ENCODE results near the gene CROCC. TPM values are rescaled to one million over a fixed set of nuclear protein-coding genes. Genes with fewer than 3 reads are reported as not detected.
A peak's percentile ranks its signal among the peaks of the same experiment; 100 is the strongest.

Gene CROCC
- total and polyA plus RNA-seq, 9 of the 15 experiments (the other 6 are each of a cell fraction or from before 2014, with no cell fraction given): 0.17 to 15.4 (median 7.6) TPM

DNA sequence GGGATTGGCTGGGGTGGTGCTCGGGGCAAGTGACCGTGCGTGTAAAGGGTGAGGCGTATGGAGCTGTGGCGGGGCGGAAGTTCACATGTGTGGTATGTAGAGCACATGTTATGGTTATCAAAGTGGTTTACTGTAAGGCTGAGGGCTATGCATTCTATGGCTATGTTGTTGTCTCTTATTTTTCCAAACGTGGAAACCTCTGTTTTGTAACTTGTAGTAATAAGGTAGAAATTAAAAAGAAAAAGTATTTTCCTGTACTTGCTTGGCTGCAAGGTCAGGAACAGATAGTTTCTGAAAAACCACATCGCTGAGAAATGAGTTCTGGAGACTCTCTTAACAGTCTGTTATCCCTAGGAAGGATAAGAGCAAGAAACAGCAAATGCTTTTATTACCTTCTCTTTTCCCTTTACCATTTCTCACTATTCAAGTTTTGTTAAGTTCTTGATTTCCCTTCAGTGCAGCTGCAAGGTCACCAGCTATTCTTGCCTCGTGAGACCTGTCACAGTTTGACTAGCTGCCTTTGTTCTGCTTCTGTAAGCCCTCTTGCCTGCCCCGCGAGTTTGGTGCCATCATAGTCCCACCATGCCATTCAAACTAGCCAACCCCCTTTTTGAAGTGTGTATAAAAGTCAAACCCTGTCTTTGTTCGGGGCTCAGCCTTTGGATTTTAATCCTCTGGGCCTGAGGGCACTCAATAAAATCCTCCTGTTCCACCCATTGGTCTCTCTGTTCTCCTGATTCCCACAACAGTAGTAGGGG, 16.4 kb upstream of the CROCC start (continued):
- TF ChIP-seq PHF8 (IDR thresholded peaks at IDR 0.05; ENCODE audit: borderline replicate concordance, low read length): peak; percentile 28; the same call in 1 of the 2 replicates
- TF ChIP-seq CEBPG (CRISPR knock-in tag; IDR thresholded peaks at IDR 0.05): no peak
- peak in 1 of 2 experiments; percentile 30; a peak in 1 of 4 replicates for TF ChIP-seq CEBPG (tag; conservative IDR thresholded peaks at IDR 0.05 in 1 of 2, IDR thresholded peaks at IDR 0.05 in 1 of 2)
- peak; percentile 38; the same call in 1 of the 2 replicates for TF ChIP-seq BHLHE40 (IDR thresholded peaks at IDR 0.05; ENCODE audit: low read length)
- TF ChIP-seq ZNF224 (CRISPR knock-in tag; IDR thresholded peaks at IDR 0.05): no peak
- peak; percentile 68 for TF ChIP-seq CREB1 (IDR thresholded peaks at IDR 0.05)
- no peak for TF ChIP-seq CREB1 (CRISPR knock-in tag; IDR thresholded peaks at IDR 0.05)
- peak; percentile 99 for TF ChIP-seq ZNF586 (CRISPR knock-in tag; conservative IDR thresholded peaks at IDR 0.05)
- TF ChIP-seq, protein P1, sequence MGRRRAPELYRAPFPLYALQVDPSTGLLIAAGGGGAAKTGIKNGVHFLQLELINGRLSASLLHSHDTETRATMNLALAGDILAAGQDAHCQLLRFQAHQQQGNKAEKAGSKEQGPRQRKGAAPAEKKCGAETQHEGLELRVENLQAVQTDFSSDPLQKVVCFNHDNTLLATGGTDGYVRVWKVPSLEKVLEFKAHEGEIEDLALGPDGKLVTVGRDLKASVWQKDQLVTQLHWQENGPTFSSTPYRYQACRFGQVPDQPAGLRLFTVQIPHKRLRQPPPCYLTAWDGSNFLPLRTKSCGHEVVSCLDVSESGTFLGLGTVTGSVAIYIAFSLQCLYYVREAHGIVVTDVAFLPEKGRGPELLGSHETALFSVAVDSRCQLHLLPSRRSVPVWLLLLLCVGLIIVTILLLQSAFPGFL (CRISPR knock-in tag; IDR thresholded peaks at IDR 0.05): peak; percentile 97; the same call in 1 of the 2 replicates
- no peak for TF ChIP-seq DMBX1 (CRISPR knock-in tag; IDR thresholded peaks at IDR 0.05; ENCODE audit: borderline replicate concordance)
- TF ChIP-seq NCOR1 (IDR thresholded peaks at IDR 0.05): peak; percentile 93
- TF ChIP-seq, protein P2, sequence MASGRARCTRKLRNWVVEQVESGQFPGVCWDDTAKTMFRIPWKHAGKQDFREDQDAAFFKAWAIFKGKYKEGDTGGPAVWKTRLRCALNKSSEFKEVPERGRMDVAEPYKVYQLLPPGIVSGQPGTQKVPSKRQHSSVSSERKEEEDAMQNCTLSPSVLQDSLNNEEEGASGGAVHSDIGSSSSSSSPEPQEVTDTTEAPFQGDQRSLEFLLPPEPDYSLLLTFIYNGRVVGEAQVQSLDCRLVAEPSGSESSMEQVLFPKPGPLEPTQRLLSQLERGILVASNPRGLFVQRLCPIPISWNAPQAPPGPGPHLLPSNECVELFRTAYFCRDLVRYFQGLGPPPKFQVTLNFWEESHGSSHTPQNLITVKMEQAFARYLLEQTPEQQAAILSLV (tag; IDR thresholded peaks at IDR 0.05): 0 out of 2 replicates have a peak, but pooled peaks have one; percentile 51
- TF ChIP-seq L3MBTL2 (IDR thresholded peaks at IDR 0.05): 0 out of 2 replicates have a peak, but pooled peaks have one; percentile 68
- no peak for TF ChIP-seq SP2 (IDR thresholded peaks at IDR 0.05; ENCODE audit: extremely low read depth, low read depth, low read length, poor library complexity, severe bottlenecking)
- TF ChIP-seq, protein P3, sequence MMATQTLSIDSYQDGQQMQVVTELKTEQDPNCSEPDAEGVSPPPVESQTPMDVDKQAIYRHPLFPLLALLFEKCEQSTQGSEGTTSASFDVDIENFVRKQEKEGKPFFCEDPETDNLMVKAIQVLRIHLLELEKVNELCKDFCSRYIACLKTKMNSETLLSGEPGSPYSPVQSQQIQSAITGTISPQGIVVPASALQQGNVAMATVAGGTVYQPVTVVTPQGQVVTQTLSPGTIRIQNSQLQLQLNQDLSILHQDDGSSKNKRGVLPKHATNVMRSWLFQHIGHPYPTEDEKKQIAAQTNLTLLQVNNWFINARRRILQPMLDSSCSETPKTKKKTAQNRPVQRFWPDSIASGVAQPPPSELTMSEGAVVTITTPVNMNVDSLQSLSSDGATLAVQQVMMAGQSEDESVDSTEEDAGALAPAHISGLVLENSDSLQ (IDR thresholded peaks at IDR 0.05): peak; percentile 29; the same call in 1 of the 2 replicates
- TF ChIP-seq ZKSCAN3 (CRISPR knock-in tag; IDR thresholded peaks at IDR 0.05): no peak
- TF ChIP-seq ZNF584 (CRISPR knock-in tag; IDR thresholded peaks at IDR 0.05; ENCODE audit: low read depth): no peak
- TF ChIP-seq FOXM1 (IDR thresholded peaks at IDR 0.05; ENCODE audit: low read depth): peak; percentile 37; the same call in 1 of the 2 replicates
- no peak for TF ChIP-seq FOXM1 (CRISPR knock-in tag; IDR thresholded peaks at IDR 0.05; ENCODE audit: low read depth)
- TF ChIP-seq RBM39 (optimal IDR thresholded peaks at IDR 0.05; ENCODE audit: low read depth, low read length): peak; percentile 19
- TF ChIP-seq POLR2AphosphoS5 (IDR thresholded peaks at IDR 0.05; ENCODE audit: control insufficient read depth, insufficient read depth, low read depth, low read length): peak; percentile 100
- peak; percentile 55; the same call in 1 of the 2 replicates for TF ChIP-seq DPF2 (IDR thresholded peaks at IDR 0.05)
- TF ChIP-seq, protein P4, sequence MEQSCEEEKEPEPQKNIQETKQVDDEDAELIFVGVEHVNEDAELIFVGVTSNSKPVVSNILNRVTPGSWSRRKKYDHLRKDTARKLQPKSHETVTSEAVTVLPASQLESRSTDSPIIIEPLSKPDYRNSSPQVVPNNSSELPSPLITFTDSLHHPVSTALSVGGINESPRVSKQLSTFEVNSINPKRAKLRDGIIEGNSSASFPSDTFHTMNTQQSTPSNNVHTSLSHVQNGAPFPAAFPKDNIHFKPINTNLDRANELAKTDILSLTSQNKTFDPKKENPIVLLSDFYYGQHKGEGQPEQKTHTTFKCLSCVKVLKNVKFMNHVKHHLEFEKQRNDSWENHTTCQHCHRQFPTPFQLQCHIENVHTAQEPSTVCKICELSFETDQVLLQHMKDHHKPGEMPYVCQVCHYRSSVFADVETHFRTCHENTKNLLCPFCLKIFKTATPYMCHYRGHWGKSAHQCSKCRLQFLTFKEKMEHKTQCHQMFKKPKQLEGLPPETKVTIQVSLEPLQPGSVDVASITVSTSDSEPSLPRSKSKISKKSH (CRISPR knock-in tag; IDR thresholded peaks at IDR 0.05): peak; percentile 98
- no peak for TF ChIP-seq HDAC8 (tag; IDR thresholded peaks at IDR 0.05)
- TF ChIP-seq MTF1 (CRISPR knock-in tag; IDR thresholded peaks at IDR 0.05; ENCODE audit: borderline replicate concordance): peak; percentile 44; the same call in 1 of the 2 replicates
